COLO668 (cell line): ENCODE data around the gene TIMM10.

Experiments
- DNase-seq: peaks from one replicate; lab custom pipeline; 2025; ENCODE audit not compliant: unreplicated experiment; lab: John Stamatoyannopoulos, UW

The TIMM10 gene

GRCh38 chr11:57504511-57504910 lies 26.0 kb downstream of the TIMM10 start:
- DNase-seq: no peak

GRCh38 chr11:57502870-57503269 lies 27.7 kb downstream of the TIMM10 start:
- no peak for DNase-seq

DNA sequence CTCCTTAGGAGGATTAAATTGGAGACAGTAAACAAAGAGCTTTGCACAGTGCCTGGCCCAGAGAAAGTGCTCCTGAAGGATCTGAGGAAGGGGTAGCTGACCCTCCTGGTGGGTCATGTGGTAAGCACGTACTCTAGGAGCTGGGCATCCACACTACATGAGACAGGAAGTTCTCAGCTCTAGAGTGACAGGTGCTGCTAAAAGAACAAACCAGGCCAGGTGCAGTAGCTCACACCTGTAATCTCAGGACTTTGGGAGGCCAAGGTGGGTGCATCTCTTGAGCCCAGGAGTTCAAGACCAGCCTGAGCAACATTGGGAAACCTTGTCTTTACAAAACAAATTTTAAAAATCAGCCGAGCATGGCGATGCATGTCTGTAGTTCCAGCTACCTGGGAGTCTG lies 28.2 kb downstream of the TIMM10 start:
- peak; percentile 5 for DNase-seq

- DNase-seq: peak; percentile 10
These were observed 28.6 kb downstream of the TIMM10 start for GRCh38 chr11:57501953-57502352.

DNA sequence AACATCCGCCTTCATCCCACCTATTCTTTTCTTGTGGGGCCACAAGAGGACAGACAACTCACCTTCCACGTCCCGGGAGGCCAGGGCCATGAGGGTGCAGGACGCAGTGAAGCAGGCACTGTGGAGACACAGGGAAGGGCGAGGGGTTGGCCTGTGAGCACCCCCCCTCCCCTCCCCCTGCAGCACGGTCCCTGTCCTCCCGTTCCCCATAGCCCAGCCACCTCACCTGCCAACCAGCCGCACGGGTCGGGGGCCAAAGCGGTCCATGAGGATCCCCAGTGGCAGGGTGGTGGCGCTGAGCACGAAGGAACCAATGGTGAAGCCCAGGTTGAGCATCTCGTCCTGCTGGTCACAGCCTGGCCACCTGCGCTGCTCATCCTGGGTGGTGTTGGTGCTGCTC lies 29.6 kb downstream of the TIMM10 start:
- peak; percentile 24 for DNase-seq

DNA sequence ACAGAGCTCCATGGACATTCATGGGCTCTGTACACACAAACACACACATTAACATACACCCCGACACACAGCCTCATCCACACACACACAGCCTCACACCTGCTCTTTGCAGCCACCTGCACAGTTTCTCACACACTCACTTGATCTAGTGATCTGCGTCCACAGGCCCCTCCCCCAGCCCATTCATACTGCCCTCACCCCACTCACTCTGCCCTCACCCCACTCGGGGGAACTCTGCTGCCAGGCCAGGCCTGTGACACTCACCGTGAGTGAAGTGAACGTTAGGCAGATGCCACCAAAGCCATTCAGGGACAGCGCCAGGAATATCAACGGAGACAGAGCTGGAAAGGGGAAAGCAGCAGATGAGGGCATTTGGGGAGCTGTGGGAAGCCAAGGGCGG lies 30.0 kb downstream of the TIMM10 start:
- DNase-seq: peak; percentile 35

- DNase-seq: peak; percentile 17
These were observed 30.5 kb downstream of the TIMM10 start for GRCh38 chr11:57499983-57500461.

GRCh38 chr11:57499413-57499982 lies 31.1 kb downstream of the TIMM10 start:
- no peak for DNase-seq

GRCh38 chr11:57498540-57498939 lies 32.0 kb downstream of the TIMM10 start:
- no peak for DNase-seq

DNA sequence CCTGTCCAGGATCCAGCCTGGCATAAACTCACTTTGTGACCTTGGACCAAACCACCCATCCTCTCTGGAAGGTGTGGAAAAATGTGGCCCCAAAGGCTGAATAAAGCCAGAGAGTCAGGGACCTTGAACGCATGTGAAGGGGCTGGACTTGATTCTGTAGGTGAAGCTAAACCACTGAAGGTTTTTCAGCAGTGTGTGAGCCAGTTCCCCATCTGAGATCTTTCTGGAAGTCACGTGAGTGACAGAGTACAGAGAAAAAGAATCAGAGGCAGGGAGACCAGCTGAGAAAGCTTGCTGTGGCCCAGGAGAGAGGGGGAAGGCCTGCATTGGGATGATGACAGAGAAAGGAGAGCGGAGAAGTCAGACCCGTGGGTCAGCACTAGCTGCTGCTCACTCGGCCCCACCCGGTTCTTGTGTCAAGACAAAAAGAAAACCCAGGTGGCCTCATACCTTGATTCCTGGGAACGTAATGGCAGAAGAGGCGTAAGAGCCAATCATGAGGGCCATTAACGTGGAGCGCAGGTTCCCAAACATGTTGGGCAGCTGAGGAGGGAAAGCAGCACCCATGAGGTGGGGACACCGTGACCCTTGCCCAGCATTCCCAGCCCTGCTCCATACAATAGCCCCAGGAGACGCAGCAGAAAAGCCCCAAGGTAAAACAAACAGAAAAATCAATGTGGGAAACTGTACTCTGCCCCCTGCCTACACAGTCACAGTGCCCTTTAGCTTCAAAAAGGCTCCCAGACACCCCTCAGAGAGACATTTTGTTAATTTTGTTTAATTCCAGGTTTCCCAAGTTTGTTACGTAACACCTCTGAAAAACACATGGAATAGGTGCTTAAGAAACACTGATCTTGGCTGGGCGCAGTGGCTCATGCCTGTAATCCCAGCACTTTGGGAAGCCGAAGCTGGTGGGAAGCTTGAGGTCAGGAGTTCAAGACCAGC lies 33.0 kb downstream of the TIMM10 start:
- DNase-seq: peak; percentile 23

GRCh38 chr11:57496109-57496820 lies 34.3 kb downstream of the TIMM10 start:
- DNase-seq: no peak

- DNase-seq: peak; percentile 65
These were observed 36.7 kb downstream of the TIMM10 start for GRCh38 chr11:57493507-57494503.

- DNase-seq: peak; percentile 43
These were observed 39.0 kb downstream of the TIMM10 start for GRCh38 chr11:57491371-57492061.

DNA sequence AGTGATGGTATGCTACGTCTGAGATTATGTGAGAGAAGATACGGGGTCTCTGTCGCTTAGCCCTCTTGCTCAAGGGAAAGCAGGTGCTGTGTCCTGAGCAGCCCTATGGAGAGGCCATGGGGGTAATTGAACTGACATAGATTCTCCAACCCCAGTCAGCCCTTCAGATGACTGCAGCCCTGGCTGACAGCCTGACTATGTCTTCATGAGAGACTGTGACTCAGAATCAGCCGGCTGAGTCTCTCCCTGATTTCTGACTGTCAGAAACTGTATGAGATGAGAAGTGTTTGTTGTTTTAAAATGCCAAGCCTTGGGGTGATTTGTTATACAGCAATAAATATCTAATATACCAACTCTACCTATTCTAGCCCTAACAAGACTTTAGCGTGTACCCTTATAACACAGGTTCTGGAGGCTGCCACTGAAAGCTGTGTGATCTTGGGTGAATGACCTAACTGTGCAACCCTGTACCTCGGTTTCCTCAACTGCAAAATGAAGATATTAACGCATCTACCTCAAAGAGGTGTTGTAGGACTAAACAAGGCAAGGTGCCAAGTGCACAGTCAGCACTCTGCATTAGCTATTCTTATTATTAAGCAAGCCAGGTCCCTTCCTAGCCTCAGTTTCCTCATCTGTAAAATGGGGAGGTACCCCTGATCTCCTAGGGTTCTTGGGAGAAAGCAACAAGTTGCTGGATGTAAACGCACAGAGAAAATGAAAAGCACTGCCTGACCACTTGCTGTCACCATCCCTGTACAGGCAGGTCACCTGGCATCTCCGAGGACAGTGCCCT lies 39.9 kb downstream of the TIMM10 start:
- no peak for DNase-seq

DNA sequence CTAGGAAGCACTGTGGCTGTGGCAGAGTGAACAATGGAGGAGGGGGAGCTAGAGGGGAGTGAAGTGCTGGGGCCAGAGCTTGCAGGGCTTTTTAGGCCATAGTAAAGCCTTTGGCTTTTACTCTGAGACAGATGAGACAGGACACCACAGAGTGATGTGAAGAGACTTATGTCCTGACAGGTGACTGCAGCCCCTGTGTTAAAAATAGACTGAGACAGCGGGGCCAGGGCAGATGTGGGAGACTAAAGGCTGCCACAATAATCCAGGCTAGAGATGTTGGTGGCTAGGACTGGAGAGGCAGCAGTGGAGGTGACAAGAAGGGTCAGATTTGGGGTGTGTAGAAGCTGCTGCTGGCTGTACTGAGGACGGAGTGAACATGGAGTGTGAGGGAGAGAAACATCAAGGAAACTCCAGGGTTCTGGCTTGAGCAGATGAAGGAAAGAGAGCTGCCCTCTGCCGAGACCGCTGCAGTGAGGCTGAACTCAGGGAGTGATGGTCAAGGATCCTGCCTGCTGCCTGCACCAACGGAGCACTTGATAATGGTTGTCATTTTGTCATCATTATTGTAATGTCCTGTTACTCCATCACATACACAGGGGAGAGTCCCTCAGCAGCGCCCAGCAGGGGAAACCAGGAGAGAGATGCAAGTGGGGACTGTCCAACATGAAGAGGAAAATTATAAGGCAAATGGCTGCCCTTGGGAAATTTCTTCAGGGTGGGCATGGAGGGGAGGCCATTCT lies 42.5 kb downstream of the TIMM10 start:
- DNase-seq: no peak

DNA sequence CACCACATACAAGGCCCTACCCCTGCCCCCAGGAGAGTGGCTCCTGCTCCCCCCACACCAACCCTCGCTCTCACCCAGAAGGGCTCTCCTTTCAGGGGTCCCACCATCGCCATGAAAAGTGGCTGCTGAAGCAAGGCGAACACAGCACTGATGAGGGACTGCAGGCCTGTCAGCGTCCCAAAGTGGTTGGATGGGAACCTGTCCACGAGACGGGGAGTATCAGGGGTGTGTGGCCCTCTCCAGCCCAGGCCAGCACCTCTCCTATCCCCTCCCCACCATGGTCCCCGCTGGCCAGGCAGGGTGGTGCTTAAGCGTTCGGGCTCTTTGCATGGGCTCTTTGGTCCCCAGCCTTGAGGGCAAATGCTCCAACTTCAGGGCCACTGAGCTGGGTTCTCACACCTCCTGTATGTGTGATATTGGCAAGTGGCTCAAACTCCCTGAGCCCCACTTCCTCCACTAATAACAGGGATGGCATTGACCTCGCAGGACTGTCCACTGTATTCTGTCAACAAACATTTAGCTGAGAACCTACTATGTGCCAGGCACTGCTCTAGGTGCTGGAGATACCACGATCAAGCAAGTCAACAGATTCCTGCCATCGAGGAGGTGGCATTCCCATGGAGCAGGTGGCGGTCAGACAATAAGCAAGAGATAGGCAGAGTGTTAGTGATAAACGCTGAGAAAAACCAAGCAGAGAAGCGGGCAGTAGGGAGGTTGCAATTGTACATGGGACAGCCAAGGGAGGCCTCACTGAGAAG lies 43.4 kb downstream of the TIMM10 start:
- DNase-seq: no peak

DNA sequence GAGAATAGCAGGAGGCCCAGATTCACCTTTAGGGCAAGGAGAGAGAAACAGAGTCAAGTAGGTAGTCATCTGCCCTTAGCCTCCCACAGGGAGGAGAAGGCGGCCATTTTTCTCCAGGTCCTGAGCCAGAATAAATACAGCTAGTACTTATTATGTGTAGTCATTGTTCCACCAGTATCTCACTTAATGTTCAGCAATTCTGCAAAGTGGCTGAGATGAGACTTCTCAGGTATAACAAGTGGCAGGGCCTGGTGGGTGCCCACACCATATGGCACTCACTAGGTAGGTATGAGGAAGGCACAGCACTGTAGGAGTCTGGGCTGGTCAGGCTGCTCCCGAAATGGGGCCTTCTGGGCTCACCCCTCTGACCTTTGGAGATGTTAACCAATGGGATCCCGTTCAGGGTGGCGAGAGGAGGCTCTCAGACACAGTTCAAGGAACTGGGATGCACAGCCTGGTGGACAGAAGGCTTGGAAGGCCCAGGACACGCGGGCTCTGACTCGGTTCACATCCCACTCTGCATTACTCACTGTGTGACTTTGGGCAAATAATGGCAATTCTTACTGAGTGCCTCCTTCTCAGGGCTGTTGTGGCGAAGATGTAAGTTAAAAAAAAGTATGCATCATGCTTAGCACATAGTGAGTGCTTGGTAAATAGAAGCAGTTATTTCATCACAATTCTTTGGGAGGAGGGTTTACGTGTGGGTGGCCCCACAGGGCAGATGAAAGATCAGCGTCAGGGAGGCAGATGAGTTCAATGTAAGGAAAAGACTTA lies 45.1 kb downstream of the TIMM10 start:
- DNase-seq: no peak
